Thoracic aorta (tissue), 2 donors: ENCODE data around the gene CLVS2. TPM values are rescaled to one million over a fixed set of nuclear protein-coding genes. Genes with fewer than 3 reads are reported as not detected.
A peak's percentile ranks its signal among the peaks of the same experiment; 100 is the strongest.

ENCODE experiments used
- ATAC-seq: fragments of 150-250 bp; one replicate; pipeline ENCODE4 v1.8.0; 2017; ENCODE audit warnings: low read depth; ENCODE audit not compliant: insufficient number of reproducible peaks, low FRiP score
- DNase-seq: peaks from one replicate; pipeline ENCODE4 v3.0.0-alpha.2; 2020; ENCODE audit warnings: low spot score
- H3K27ac ChIP-seq, 2 donors: fragments of 200-600 bp; sonication (generic); 1 replicate in 1 of 2; 2 replicates in 1 of 2; pipeline ENCODE4 v1.5.1; 2016; ENCODE audit warnings: mild to moderate bottlenecking in 2 of 2, moderate library complexity in 2 of 2
- H3K27me3 ChIP-seq: fragments of 200-600 bp; sonication (generic); replicated peaks from 2 replicates; pipeline ENCODE4 v1.6.0; 2016; ENCODE audit warnings: mild to moderate bottlenecking; ENCODE audit not compliant: insufficient read depth
- H3K36me3 ChIP-seq: fragments of 200-600 bp; sonication (generic); one replicate; pipeline ENCODE4 v1.5.1; 2016
- H3K4me1 ChIP-seq, 2 donors: fragments of 200-600 bp; sonication (generic); 1 replicate in 1 of 2; 2 replicates in 1 of 2; pipeline versions ENCODE4 v1.5.1 to v1.6.0; 2016; ENCODE audit warnings: low read depth in 2 of 2, mild to moderate bottlenecking in 1 of 2; ENCODE audit not compliant: control insufficient read depth in 1 of 2
- H3K4me3 ChIP-seq: fragments of 200-600 bp; sonication (generic); 2 replicates; pipeline ENCODE4 v1.5.1; 2016; ENCODE audit warnings: mild to moderate bottlenecking
- H3K9me3 ChIP-seq: fragments of 200-600 bp; sonication (generic); 2 replicates; pipeline ENCODE4 v1.5.1; 2016
- total RNA-seq, 2 donors: library from RNA; depleted of rRNA; stranded (reverse); fragments of >200 nt; gene quantifications; one replicate each; pipeline versions ENCODE4 v1.1.0 to v1.2.3, GENCODE V29; 2016
- TF ChIP-seq, protein P1 (sequence below): fragments of 200-600 bp; sonication (generic); IDR thresholded peaks from one replicate; pipeline ENCODE4 v1.5.1; 2019; ENCODE audit warnings: antibody characterized with exemption

The CLVS2 gene, protein sequence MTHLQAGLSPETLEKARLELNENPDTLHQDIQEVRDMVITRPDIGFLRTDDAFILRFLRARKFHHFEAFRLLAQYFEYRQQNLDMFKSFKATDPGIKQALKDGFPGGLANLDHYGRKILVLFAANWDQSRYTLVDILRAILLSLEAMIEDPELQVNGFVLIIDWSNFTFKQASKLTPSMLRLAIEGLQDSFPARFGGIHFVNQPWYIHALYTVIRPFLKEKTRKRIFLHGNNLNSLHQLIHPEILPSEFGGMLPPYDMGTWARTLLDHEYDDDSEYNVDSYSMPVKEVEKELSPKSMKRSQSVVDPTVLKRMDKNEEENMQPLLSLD
- total RNA-seq, result under 1 TPM in 1 of 2 donors, not detected in 1; 0.07 TPM

DNA sequence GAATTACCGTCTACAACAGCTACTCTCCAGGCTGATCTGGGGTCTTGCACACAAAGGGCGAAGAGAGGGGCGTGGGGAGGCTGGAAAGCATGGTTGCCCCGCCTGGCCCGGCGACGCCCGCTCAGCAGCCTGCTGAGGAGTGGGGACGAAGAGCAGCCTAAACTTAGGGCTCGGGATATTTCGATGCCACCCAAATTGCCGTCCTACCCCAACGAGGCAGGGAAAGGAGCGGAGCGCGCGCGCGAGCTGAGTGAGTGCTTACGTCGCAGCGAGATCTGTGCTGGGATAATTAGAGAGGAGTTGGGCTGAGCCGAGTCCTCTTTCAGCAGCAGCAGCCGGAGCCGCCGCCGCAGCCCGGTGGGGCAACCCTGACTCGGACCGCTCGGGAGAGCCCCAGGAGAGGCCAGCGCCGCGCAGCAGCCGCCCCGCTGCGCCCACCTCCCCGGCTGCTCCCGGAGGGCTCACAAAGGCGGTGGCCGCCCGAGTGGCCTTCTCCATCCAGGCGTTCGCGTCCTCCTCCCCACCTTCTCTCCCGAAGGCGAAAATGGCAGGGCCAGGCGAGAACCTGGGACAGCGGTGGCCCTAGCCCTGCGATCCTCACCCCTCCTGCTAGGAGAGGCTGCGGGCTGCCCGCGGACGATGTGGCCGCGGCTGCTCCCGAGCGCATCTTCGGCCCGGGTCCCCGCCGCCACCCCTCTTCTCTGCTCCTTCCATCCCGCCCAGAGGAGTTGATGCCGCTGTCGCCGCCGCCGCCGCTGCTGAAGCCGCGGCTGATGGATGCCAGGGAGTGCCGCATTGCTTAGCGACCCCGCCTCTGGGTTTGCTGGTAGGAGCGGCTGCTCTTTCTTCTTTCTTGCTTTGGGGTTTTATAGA lies at the start of gene CLVS2:
CLVS2 (plus strand) TSS at position 315 of the 873 bp plus-strand sequence. CDS start 1,543 bp downstream, outside the sequence.
- TF ChIP-seq, protein P1, sequence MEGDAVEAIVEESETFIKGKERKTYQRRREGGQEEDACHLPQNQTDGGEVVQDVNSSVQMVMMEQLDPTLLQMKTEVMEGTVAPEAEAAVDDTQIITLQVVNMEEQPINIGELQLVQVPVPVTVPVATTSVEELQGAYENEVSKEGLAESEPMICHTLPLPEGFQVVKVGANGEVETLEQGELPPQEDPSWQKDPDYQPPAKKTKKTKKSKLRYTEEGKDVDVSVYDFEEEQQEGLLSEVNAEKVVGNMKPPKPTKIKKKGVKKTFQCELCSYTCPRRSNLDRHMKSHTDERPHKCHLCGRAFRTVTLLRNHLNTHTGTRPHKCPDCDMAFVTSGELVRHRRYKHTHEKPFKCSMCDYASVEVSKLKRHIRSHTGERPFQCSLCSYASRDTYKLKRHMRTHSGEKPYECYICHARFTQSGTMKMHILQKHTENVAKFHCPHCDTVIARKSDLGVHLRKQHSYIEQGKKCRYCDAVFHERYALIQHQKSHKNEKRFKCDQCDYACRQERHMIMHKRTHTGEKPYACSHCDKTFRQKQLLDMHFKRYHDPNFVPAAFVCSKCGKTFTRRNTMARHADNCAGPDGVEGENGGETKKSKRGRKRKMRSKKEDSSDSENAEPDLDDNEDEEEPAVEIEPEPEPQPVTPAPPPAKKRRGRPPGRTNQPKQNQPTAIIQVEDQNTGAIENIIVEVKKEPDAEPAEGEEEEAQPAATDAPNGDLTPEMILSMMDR, result no peak
- ATAC-seq (no peak), DNase-seq (no peak)
- H3K27me3 ChIP-seq, result peaks cover 7% of the 10 kb centered on the region
- no peak within 1 kb of the TSS for H3K27ac ChIP-seq
- H3K4me3 ChIP-seq, result peak within 1 kb of the TSS; percentile 64
- peaks cover 4 to 9% of the 10 kb centered on the region in 2 donors for H3K4me1 ChIP-seq
- no peaks in the 10 kb centered on the region for H3K9me3 ChIP-seq
- no peaks in the 10 kb centered on the region for H3K36me3 ChIP-seq

DNA sequence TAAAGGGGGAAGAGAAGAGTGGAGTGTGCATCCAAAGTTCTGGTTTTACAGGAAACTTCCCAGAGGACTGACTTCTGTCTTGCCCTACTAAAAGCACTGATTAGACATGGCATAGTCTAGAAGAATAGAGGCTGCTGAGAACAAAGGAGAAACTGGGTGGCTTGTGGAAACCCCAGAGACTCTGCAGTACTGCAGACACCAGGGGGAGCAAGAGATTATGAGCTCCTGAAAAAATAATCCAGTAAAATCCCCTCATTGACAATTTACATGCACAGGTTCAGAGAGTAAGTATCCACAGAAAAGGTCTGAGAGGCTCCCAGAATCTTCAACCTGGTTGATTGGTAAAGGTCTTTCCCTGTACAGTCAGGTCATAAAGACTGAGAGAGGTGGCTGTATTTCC lies 48.7 kb upstream of the CLVS2 start:
- TF ChIP-seq, protein P1, result no peak
- Histone ChIP-seq H3K27me3 (no peaks in the 10 kb centered on the region), H3K4me3 (no peak overlapping the region)

DNA sequence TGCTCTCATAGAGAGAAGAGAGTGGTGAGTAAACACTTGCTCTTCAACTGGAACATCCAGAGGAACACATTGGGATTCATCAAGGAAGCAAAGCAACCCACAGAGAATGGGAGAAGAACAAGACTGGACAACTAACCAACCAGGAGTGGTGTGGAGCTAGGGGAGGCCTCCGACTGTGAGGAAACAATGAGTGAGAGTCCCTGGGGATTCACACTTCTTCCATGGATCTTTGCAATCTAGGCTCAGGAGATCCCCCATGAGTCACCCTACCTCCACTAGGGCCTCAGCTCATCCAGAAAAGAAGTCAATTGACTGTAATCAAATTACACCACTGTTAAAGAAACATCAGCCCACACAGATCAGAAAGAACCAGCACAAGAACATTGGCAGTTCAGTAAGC lies 42.3 kb upstream of the CLVS2 start:
- Histone ChIP-seq H3K4me1 (no peaks in the 10 kb centered on the region), H3K27ac (no peak overlapping the region), H3K27me3 (no peaks in the 10 kb centered on the region), H3K4me3 (no peak overlapping the region), H3K36me3 (no peaks in the 10 kb centered on the region), H3K9me3 (no peaks in the 10 kb centered on the region)
- DNase-seq, result no peak
- TF ChIP-seq, protein P1, result no peak
- ATAC-seq, result no peak

More for the DNA sequence above, 48.7 kb upstream of the CLVS2 start:
- no peaks in the 10 kb centered on the region for H3K4me1 ChIP-seq
- no peak overlapping the region for H3K27ac ChIP-seq
- ATAC-seq (no peak), DNase-seq (no peak)
- no peaks in the 10 kb centered on the region for H3K36me3 ChIP-seq
- no peaks in the 10 kb centered on the region for H3K9me3 ChIP-seq

DNA sequence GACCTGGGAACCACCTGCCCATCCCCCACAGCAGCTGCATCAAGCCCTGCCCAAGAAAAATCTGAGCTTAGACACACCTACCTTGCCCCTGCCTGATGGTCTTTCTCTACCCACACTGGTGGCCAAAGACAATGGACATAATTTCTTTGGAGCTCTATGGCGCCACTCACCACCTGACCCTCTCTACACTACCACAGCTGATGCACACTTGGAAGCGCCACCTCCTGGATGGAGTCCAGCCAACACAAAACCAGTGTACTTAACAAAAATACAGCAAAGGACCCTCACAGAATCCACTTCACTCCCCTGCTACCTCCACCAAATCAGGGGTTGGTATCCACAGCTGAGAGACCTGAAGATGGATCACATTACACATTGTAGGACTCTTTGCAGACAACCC lies 39.7 kb upstream of the CLVS2 start:
- no peaks in the 10 kb centered on the region for H3K9me3 ChIP-seq
- no peaks in the 10 kb centered on the region for H3K36me3 ChIP-seq
- H3K4me3 ChIP-seq, result no peak overlapping the region
- no peak for ATAC-seq
- no peak for DNase-seq
- H3K27me3 ChIP-seq, result no peaks in the 10 kb centered on the region
- TF ChIP-seq, protein P1, result no peak
- no peaks in the 10 kb centered on the region for H3K4me1 ChIP-seq
- H3K27ac ChIP-seq, result no peak overlapping the region

DNA sequence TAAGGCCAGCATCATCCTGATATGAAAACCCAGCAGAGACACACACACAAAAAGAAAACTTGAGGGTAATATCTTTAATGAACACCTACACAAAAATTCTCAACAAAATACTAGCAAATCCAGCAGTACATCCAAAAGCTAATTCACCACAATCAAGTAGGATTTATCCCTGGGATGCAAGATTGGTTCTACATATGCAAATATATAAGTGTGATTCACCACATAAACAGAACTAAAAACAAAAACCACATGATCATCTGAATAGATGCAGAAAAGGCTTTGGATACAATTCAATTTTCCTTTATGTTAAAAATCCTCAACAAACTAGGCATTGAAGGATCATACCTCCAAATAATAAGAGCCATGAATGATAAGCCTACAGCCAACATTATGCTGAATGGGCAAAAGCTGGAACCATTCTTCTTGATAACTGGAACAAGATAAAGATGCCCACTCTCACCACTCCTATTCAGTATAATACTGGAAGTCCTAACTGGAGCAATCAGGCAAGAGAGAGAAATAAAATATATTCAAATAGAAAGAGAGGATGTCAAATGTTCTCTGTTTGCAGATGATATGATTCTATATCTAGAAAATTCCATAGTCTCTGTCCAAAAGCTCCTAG lies 33.9 kb upstream of the CLVS2 start:
- DNase-seq (no peak), ATAC-seq (no peak)
- Histone ChIP-seq H3K36me3 (no peaks in the 10 kb centered on the region), H3K4me3 (no peak overlapping the region), H3K27ac (no peak overlapping the region), H3K27me3 (no peaks in the 10 kb centered on the region), H3K4me1 (no peaks in the 10 kb centered on the region), H3K9me3 (peaks cover 4% of the 10 kb centered on the region)
- TF ChIP-seq, protein P1, result no peak
